Smooth muscle cell (in vitro differentiated cells): Measurements from ENCODE around the gene CDH2. TPM values are rescaled to one million over a fixed set of nuclear protein-coding genes. Genes with fewer than 3 reads are reported as not detected.

Experiments
- DNase-seq: peaks from one replicate; lab custom pipeline; 2025; ENCODE audit not compliant: unreplicated experiment; lab: John Stamatoyannopoulos, UW
- H2AFZ ChIP-seq: fragments of 200-600 bp; sonication (generic); 2 replicates; pipeline ENCODE4 v1.6.0; 2016; ENCODE audit warnings: antibody characterized with exemption, low read depth, mild to moderate bottlenecking
- H3F3A ChIP-seq: fragments of 200-600 bp; sonication (generic); 2 replicates; pipeline ENCODE4 v1.6.0; 2017; ENCODE audit warnings: antibody characterized with exemption, low read depth
- H3K27ac ChIP-seq: fragments of 200-600 bp; sonication (generic); 2 replicates; pipeline ENCODE4 v1.5.1; 2016; ENCODE audit warnings: low read depth, mild to moderate bottlenecking
- H3K27me3 ChIP-seq: fragments of 200-600 bp; sonication (generic); 2 replicates; pipeline ENCODE4 v1.6.1; 2016; ENCODE audit warnings: low read depth, mild to moderate bottlenecking
- H3K36me3 ChIP-seq: fragments of 200-600 bp; sonication (generic); 2 replicates; pipeline ENCODE4 v1.5.1; 2016; ENCODE audit warnings: low read depth
- H3K4me1 ChIP-seq: fragments of 200-600 bp; sonication (generic); 2 replicates; pipeline ENCODE4 v1.5.1; 2016; ENCODE audit warnings: low read depth
- H3K4me2 ChIP-seq: fragments of 200-600 bp; sonication (generic); 2 replicates; pipeline ENCODE4 v1.6.0; 2016; ENCODE audit warnings: mild to moderate bottlenecking
- H3K4me3 ChIP-seq: fragments of 200-600 bp; sonication (generic); 2 replicates; pipeline ENCODE4 v1.5.1; 2016; ENCODE audit warnings: mild to moderate bottlenecking
- H3K79me2 ChIP-seq: fragments of 200-600 bp; sonication (generic); 2 replicates; pipeline ENCODE4 v1.6.0; 2016; ENCODE audit warnings: low read depth, mild to moderate bottlenecking
- H3K9ac ChIP-seq: fragments of 200-600 bp; sonication (generic); 2 replicates; pipeline ENCODE4 v1.6.0; 2016; ENCODE audit warnings: low read depth
- H3K9me3 ChIP-seq: fragments of 200-600 bp; sonication (generic); replicated peaks from 2 replicates; pipeline ENCODE4 v1.5.1; 2016; ENCODE audit warnings: low read depth
- H4K20me1 ChIP-seq: fragments of 200-600 bp; sonication (generic); 2 replicates; pipeline ENCODE4 v1.6.0; 2016; ENCODE audit warnings: low read depth
- CTCF ChIP-seq: fragments of 200-600 bp; sonication (generic); IDR thresholded peaks from 2 replicates; pipeline ENCODE4 v1.5.1; 2017; ENCODE audit warnings: borderline replicate concordance, mild to moderate bottlenecking, antibody characterized with exemption; ENCODE audit not compliant: insufficient read depth, poor library complexity, severe bottlenecking
- WGBS: methylation state at CpG from one replicate; pipeline ENCODE4 v1.1.7; 2016; ENCODE audit warnings: low lambda C conversion rate; 5-methylcytosine and 5-hydroxymethylcytosine counted together
- polyA plus RNA-seq: library from polyadenylated mRNA; unstranded; fragments of >200 nt; fragmentation: Nextera tagmentation; extraction: Ambion mirVana; gene quantifications from 2 replicates; pipeline ENCODE4 v1.2.1, GENCODE V29; 2016
- total RNA-seq: library from RNA; depleted of rRNA; stranded (reverse); fragments of >200 nt; gene quantifications from 2 replicates; pipeline ENCODE4 v1.2.3, GENCODE V29; 2014

CDH2 gene
- total and polyA plus RNA-seq, 2 experiments from 2014 or later = 132 to 251 TPM

GRCh38 chr18:28153485-28154065 lies 23.4 kb downstream of the CDH2 start:
- DNase-seq = no peak
- peak overlapping the region; percentile 45 for H3K4me2 ChIP-seq

GRCh38 chr18:28152754-28153153 lies 24.2 kb downstream of the CDH2 start:
- no peak for TF ChIP-seq CTCF
- Histone ChIP-seq H4K20me1 (peaks cover 67% of the 10 kb centered on the region), H3K27ac (peak overlapping the region; percentile 75), H2AFZ (no peak overlapping the region), H3K36me3 (no peaks in the 10 kb centered on the region), H3K27me3 (no peaks in the 10 kb centered on the region), H3K4me3 (no peak overlapping the region), H3K79me2 (peaks cover 80% of the 10 kb centered on the region), H3K4me1 (peaks cover 62% of the 10 kb centered on the region), H3F3A (peaks cover 19% of the 10 kb centered on the region), H3K9me3 (no peaks in the 10 kb centered on the region), H3K9ac (peak overlapping the region; percentile 23), H3K4me2 (peak overlapping the region; percentile 45)
- WGBS = 34% methylated on average over 3 of the region's 3 CpGs
- DNase-seq = no peak

More at GRCh38 chr18:28153485-28154065, 23.4 kb downstream of the CDH2 start:
- Histone ChIP-seq H3K79me2 (peaks cover 80% of the 10 kb centered on the region), H3K9me3 (no peaks in the 10 kb centered on the region), H3K9ac (no peak overlapping the region), H4K20me1 (peaks cover 70% of the 10 kb centered on the region), H3K4me3 (no peak overlapping the region), H3K27ac (peak overlapping the region; percentile 75), H3K27me3 (no peaks in the 10 kb centered on the region), H2AFZ (no peak overlapping the region), H3F3A (peaks cover 26% of the 10 kb centered on the region), H3K36me3 (no peaks in the 10 kb centered on the region), H3K4me1 (peaks cover 62% of the 10 kb centered on the region)
- TF ChIP-seq CTCF = no peak
- 24% methylated on average over 3 of the region's 3 CpGs for WGBS

GRCh38 chr18:28152354-28152753 lies 24.6 kb downstream of the CDH2 start:
- WGBS = 34% methylated on average over 4 of the region's 4 CpGs
- Histone ChIP-seq H3K4me3 (no peak overlapping the region), H2AFZ (no peak overlapping the region), H4K20me1 (peaks cover 64% of the 10 kb centered on the region), H3K79me2 (peaks cover 79% of the 10 kb centered on the region), H3F3A (peaks cover 17% of the 10 kb centered on the region), H3K4me1 (peaks cover 63% of the 10 kb centered on the region), H3K9ac (peak overlapping the region; percentile 26), H3K27me3 (no peaks in the 10 kb centered on the region), H3K4me2 (peak overlapping the region; percentile 45), H3K36me3 (no peaks in the 10 kb centered on the region), H3K9me3 (no peaks in the 10 kb centered on the region), H3K27ac (peak overlapping the region; percentile 75)
- no peak for TF ChIP-seq CTCF
- DNase-seq = no peak

GRCh38 chr18:28151434-28151833 lies 25.5 kb downstream of the CDH2 start:
- WGBS = 31% methylated on average over 1 of the region's 1 CpG
- Histone ChIP-seq H3K4me2 (peak overlapping the region; percentile 45), H2AFZ (no peak overlapping the region), H3F3A (peaks cover 12% of the 10 kb centered on the region), H3K27ac (peak overlapping the region; percentile 75), H3K79me2 (peaks cover 79% of the 10 kb centered on the region), H3K4me1 (peaks cover 70% of the 10 kb centered on the region), H4K20me1 (peaks cover 56% of the 10 kb centered on the region), H3K4me3 (no peak overlapping the region), H3K36me3 (no peaks in the 10 kb centered on the region), H3K27me3 (no peaks in the 10 kb centered on the region), H3K9ac (peak overlapping the region; percentile 26), H3K9me3 (no peaks in the 10 kb centered on the region)
- DNase-seq = no peak
- TF ChIP-seq CTCF = no peak
